AG08395 (cell line): Measurements from ENCODE around the gene MNT.

ENCODE experiments used
- DNase-seq: peaks from one replicate; pipeline ENCODE4 v3.0.0; 2012; ENCODE audit warnings: mixed read lengths, low spot score

MNT gene

GRCh38 chr17:2380226-2380922, 20.5 kb downstream of the MNT start:
- DNase-seq: no peak

DNA sequence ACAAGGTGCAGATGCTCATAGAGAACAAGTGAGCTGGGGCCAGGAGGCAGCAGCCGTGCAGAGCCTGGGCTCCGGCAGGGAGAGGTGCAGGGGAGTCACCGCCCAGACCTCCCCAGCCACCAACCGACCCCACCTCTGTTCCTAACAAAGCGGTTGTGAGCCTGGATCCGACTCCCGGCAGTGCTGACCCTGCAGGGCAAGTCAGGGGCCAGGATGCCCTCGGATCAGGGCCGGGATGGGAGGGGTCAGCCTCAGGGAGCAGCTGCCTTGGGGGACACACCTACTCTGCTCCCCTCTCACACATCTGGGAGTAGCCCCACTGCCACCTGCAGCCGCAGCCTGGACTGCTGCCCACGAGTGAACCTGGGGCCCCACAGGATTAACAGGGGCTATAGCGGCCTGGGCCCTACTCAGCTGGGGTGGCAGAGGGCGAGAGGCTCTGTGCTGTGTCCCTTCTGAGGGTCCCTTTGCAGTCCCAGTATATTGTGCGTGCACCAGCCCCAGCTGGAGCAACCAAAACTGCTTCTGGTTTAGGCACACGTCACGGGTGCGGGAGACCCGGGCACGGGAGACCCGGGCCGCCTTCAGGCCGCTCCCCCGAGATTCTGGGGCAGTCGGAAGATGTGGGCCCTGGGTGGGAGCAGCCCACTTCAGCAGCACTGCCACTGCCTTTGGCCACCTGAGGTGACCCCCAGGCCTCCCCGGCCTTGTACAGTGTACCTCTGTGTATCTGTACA, 21.2 kb downstream of the MNT start:
- no peak for DNase-seq

- DNase-seq: no peak
Observed at GRCh38 chr17:2378905-2379304, 22.0 kb downstream of the MNT start.

- DNase-seq: no peak
Observed at GRCh38 chr17:2377659-2378058, 23.2 kb downstream of the MNT start.

- DNase-seq: no peak
Observed at GRCh38 chr17:2376107-2376506, 24.8 kb downstream of the MNT start.

DNA sequence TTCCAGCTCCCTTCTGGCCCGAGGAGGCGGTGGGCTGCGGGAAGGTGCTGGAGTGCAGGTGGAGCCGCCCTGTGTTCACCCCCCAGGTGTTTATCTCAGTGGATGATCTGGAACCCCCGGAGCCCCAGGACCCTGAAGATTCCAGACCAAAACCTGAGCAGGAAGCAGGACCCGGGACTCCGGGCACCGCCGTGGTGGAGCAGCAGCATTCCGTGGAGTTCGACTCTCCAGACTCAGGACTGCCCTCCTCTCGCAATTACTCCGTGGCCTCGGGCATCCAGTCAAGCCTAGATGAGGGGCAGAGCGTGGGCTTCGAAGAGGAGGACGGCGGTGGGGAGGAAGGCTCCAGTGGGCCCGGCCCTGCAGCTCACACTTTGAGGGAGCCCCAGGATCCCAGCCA, 25.5 kb downstream of the MNT start:
- DNase-seq: no peak

GRCh38 chr17:2374549-2375285, 26.1 kb downstream of the MNT start:
- DNase-seq: no peak

DNA sequence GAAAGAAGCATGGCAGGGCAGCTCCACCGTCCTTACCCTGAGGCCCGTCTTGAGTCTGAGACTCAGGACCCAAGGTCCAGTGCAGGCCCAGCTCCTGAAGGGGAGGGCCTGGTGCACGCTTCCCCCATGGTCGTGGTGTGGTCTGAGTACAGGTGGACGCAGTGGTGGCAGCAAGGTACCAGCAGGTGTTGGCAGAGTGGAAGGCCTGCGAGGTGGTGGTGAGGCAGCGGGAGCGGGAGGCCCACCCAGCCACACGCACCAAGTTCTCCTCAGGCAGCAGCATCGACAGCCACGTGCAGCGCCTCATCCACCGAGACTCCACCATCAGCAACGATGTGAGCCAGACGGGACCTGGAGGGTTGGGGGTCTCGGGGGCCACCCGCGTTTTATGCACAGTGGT, 27.7 kb downstream of the MNT start:
- no peak for DNase-seq

DNA sequence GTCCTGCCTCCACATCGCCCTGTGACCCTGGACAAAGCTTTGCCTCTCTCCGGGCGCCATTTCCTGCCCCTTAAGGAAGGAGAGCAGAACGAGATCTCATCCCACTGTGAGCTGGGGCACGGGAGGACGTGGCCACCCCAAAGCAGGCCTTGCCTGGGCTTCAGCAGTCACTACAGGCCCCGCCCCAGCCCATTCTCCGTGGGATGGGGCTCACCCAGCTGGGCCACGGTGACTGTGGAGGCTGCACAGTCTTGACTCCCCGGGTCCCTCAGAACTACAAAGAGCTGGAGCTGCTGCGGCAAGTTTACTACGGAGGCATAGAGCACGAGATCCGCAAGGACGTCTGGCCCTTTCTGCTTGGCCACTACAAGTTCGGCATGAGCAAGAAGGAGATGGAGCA, 28.2 kb downstream of the MNT start:
- DNase-seq: no peak

DNA sequence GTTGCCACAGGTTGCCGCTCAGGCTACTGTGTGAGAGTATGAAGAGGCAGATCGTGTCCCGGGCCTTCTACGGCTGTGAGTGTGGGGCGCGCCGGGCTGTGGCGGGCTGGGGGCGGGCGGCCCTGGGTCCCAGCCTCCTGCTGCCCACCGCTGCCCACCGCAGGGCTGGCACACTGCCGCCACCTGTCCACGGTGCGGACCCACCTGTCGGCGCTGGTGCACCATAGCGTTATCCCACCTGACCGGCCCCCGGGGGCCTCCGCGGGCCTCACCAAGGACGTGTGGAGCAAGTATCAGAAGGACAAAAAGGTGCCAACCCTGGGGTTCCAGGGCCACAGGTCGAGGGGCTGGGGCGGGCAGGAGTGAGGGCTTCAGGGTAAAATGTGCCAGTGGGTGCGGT, 28.7 kb downstream of the MNT start:
- DNase-seq: no peak

DNA sequence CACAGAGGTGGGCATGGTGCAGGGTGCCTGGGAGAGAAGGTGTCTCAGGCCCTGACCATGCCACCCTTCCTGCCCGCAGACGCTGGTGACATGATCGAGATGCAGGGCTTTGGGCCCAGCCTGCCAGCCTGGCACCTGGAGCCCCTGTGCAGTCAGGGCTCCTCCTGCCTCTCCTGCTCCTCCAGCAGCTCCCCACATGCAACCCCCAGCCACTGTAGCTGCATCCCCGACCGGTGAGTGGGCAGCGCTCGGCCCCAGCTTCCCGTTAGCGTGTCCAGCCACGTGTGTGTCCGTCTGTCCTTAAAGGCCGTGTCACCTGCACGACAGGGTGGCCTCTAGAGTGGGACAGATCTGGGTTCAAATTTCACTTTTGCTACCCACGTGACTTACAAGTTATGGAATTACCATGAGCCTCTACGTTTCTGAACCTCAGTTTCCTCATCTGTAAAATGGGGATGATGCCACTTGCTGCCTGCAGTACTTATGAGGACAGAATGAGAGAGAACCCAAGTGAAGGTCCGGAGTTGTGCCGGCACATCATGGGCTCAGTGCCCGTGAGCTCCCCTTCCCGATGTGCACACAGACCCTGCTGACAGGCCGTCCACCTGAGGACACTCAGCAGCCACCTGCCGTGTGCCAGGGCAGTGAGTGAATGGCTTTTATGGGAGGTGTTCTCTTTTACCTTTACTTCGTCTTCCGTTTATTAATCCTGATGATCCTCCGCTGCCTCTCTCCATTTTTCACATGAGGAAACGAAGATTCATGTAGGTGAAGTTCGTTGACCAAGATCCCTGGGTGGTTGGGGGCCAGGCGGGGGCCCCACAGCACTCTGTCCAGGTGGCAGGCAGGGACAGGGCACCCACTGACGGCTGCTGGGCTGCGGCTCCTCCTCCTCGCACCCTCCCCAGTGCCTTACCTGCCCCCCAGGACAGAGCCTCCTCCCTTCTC, 29.4 kb downstream of the MNT start:
- no peak for DNase-seq

DNA sequence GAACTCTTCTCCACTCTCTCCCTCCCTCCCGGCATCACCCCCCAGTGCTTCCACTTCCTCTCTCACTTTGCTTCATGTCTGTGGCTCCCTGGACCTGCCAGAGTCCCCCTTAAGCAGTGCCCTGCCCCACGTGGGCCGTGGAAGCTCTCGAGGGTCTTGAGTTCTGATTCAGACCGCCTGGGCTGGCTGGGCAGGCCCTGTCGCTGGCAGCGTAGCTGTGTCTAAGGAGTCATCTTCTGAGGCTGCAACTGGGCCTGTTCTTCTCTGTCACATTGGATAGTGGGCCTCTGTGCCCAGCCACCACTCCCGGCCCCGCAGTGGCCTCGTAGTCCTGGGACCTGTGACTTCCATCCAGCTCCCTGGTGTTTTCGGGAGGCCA, 30.7 kb downstream of the MNT start:
- DNase-seq: no peak

DNA sequence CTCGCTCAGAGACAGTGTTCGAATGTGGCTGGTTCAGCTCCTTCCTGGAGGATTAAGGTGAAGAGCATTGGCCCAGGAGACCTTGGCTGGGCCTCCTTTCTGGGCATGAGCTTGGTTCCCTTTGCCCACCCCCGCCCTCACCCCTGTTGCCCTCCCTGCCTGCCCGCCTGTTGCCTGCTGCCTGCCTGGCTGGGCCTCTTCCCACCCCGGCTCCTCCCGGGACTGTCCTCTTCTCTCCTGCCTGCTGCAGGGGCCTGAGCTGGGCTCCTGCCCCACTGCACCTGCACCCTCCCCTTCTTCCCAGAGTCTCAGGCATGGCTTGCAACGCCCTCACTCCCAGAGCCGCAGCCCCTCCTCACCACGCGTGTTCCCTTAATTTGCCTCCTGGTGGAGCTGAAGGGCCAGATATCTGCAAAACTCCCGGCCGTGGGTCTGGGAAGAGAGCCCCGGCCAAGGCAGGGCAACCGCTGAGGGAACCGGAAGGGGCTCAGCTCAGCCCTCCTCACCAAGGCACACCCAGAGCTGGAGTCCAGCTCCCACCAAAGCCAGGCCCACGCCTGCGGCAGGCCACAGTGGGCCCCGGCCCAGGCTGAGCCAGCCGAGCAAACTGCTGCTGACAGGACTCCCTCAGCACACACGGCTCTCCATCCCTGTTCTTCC, 31.2 kb downstream of the MNT start:
- DNase-seq: no peak

DNA sequence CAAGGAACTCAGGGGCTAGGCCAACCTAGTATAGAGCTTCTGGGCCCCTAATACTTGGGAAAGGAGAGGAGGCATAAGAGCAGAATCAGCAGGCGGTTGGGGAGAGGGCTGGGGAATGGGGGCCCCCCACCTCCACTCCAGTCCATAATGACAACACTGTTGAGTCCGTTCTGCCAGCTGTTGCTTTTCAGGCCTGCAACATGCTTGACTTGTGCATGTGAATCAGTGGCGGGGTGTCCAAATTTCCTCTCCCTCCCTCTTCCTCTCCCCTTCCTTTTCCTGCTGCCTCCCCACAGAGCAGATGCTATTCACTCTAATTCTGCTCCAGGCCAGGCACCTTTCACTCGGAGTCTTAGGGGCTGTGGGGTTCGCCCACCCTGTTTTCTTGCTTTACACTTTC, 31.8 kb downstream of the MNT start:
- DNase-seq: no peak

DNA sequence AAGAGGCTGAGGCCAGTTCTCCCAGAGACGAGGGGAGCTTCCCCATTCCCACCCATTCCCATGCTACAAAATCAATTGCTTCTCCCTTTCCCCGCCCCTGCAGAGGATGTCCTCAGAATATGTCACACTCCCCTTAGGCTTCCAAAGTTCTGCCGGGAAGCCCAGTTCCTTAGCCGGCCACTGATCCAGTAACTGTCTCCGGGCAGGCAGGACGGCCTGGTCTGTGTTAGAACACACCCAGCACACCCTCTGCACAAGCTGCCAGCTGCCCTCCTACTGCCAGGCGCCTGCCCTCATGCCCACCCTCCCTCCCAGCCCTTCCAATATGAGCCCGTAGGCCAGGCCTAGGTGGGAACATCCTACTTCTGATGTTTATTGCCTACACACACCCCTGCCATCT, 32.5 kb downstream of the MNT start:
- no peak for DNase-seq

DNA sequence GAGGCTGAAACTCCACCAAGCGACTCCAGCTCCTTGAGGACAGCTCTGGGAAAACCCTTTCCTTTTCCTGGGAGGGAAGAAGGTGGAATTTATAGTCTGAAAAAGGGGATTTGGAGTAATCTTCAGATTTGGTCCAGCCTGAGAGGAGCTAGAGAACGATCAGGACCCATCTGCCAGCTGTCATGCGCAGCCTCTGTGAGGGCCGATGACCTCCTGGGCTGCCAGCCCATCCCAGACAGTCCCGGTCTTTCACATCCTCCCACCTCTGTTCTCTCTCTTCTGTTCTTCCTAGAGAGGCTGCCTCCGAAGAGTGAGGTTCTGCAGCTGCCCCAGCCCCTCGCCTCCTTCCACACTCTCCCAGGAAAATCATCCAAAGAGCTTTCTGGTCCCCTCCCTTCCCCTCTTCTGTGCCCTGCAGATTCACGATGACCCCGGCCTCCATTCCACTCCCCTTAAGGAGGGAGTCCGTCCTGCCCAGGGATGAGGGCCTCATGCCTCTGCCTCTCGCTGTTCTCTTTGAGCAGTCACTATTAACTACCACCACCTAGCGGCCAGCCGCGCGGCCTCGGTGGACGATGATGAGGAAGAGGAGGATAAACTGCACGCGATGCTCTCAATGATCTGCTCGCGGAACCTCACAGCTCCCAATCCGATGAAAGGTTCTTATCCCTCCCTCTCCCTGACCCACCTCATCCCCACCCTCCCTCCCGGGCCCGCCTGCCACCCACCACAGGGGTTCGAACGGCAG, 33.9 kb downstream of the MNT start:
- DNase-seq: no peak

- no peak for DNase-seq
Observed at GRCh38 chr17:2365132-2365531, 35.7 kb downstream of the MNT start.

DNA sequence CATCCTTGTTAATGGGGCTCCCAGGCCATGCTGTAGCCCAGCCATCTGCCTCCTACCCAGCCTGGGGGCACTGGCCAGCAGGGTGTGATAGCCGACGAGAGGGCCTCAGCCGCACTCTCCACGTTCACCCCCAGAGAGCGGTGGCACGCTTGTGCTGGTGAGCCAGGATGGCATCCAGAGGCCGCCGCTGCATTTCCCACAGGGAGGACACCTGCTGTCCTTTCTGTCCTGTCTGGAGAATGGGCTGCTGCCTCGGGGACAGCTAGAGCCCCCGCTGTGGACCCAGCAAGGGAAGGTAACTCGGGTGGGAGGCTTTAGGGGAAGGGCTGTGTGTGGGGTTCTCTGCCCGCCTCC, 36.1 kb downstream of the MNT start:
- no peak for DNase-seq

DNA sequence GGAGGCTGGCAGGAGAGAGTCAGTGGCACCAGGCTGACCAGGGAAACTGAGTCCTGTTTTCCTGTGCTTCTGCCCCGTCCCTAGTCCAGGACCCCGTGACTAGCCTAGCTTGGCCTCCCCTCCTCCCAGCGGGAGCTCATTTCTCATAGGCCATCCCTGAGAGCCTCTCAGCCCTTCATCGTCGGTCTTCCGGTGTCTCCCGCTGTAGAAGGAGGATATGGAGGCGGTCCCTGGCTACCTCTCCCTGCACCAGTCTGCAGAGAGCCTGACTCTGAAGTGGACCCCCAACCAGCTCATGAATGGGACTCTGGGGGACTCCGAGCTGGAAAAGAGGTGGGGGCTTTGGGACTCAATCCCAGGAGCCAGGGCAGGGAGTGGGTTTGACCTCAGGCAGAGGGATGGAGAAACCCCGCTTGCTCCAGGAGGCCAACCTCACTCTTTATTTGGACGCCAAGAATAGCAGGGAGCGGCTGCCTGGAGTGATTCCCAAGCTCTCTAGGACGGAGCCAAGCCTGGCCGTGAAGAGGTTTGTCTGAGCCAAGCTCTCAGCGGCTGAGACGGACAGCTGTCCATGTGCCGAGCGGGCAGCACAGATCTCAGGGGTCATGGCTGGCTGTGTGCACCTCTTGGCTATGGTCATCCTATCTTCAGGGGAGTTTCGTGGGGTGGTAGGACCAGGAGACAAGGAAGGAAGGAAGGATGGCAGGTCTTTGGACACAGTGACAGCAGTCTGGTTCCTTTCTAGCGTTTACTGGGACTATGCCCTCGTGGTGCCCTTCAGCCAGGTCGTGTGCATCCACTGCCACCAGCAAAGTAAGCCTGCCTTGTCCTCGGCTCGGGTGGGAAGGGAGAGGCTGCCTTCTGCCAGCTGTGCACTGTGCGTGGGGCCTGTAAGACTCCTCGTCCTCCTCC, 36.8 kb downstream of the MNT start:
- DNase-seq: no peak

- DNase-seq: no peak
Observed at GRCh38 chr17:2363318-2363717, 37.5 kb downstream of the MNT start.
